Cardiac septum (tissue), 1 donor: ENCODE data around the gene CD79B. TPM values are rescaled to one million over a fixed set of nuclear protein-coding genes. Genes with fewer than 3 reads are reported as not detected.
"Not testable (repeated sequence)": the region's sequence is repeated elsewhere in the genome, so short reads cannot be mapped to it uniquely, and the experiment has no call there.

Experiments used
- DNase-seq: peaks from one replicate; pipeline ENCODE4 v3.0.0-alpha.2; 2020; ENCODE audit warnings: low spot score
- intact Hi-C: fragments of 100-400 bp; cut with DNase I; formaldehyde crosslinking; loops from one replicate; pipeline ENCODE4 v1.14.0; 2022
- total RNA-seq: library from RNA; stranded (reverse); fragmentation: NEBNext Ultra II Directional; extraction: Animal tissue kit (Norgen Biotek cat#: 25700); gene quantifications from one replicate; pipeline ENCODE4 v1.2.1, GENCODE V29; 2021
- donor health status: DM: no; HTN: no; CAD: no.

Gene CD79B
- total RNA-seq, 1 donor from 2014 or later = 2.7 TPM

- intact Hi-C loops = no loop called here
- DNase-seq = no peak
Observed at GRCh38 chr17:63937319-63937718, 5.2 kb upstream of the CD79B start.

GRCh38 chr17:63934183-63935112 lies 2.3 kb upstream of the CD79B start:
- DNase-seq = no peak

GRCh38 chr17:63933598-63933997 lies 1.5 kb upstream of the CD79B start:
- no peak for DNase-seq
- intact Hi-C loops = no loop called here

More at GRCh38 chr17:63934183-63935112, 2.3 kb upstream of the CD79B start:
- intact Hi-C loops = no loop called here

GRCh38 chr17:63932721-63933120 lies 590 bp upstream of the CD79B start:
- intact Hi-C loops = no loop called here
- no peak for DNase-seq

GRCh38 chr17:63930951-63931575 lies 1.1 kb downstream of the CD79B start:
- intact Hi-C loops = no loop called here
- DNase-seq = peak; percentile 85

GRCh38 chr17:63929860-63930766 lies 2.0 kb downstream of the CD79B start:
- DNase-seq = no peak
- intact Hi-C loops = loop anchor here (10.0 kb wide), 1 partner anchor 355 kb away; no protein-coding TSS in a partner anchor

- intact Hi-C loops = loop anchor here (10.0 kb wide), 1 partner anchor 356 kb away; no protein-coding TSS in a partner anchor
- no peak for DNase-seq
Observed at GRCh38 chr17:63928966-63929695, 3.0 kb downstream of the CD79B start.

GRCh38 chr17:63928172-63928666 lies 3.9 kb downstream of the CD79B start:
- DNase-seq = no peak
- intact Hi-C loops = loop anchor here (10.0 kb wide), 1 partner anchor 357 kb away; no protein-coding TSS in a partner anchor

GRCh38 chr17:63927464-63928171 lies 4.5 kb downstream of the CD79B start:
- DNase-seq = no peak
- intact Hi-C loops = loop anchor here (10.0 kb wide), 1 partner anchor 357 kb away; no protein-coding TSS in a partner anchor

- no peak for DNase-seq
- intact Hi-C loops = loop anchor here (10.0 kb wide), 1 partner anchor 359 kb away; no protein-coding TSS in a partner anchor
Observed at GRCh38 chr17:63926164-63926563, 6.0 kb downstream of the CD79B start.

- intact Hi-C loops = loop anchor here (10.0 kb wide), 1 partner anchor 359 kb away; no protein-coding TSS in a partner anchor
- DNase-seq = no peak
Observed at GRCh38 chr17:63925615-63926014, 6.5 kb downstream of the CD79B start.

- intact Hi-C loops = loop anchor here (10.0 kb wide), 1 partner anchor 362 kb away; no protein-coding TSS in a partner anchor
- DNase-seq = not testable (repeated sequence)
Observed at GRCh38 chr17:63922402-63922801, 9.7 kb downstream of the CD79B start.

- intact Hi-C loops = loop anchor here (10.0 kb wide), 1 partner anchor 364 kb away; no protein-coding TSS in a partner anchor
- not testable (repeated sequence) for DNase-seq
Observed at GRCh38 chr17:63920779-63921178, 11.4 kb downstream of the CD79B start.

GRCh38 chr17:63920050-63920449 lies 12.1 kb downstream of the CD79B start:
- intact Hi-C loops = loop anchor here (10.0 kb wide), 1 partner anchor 365 kb away; no protein-coding TSS in a partner anchor
- DNase-seq = not testable (repeated sequence)

GRCh38 chr17:63919311-63919723 lies 12.8 kb downstream of the CD79B start:
- DNase-seq = no peak
- intact Hi-C loops = loop anchor here (2.0 to 5.0 kb wide), 3 partner anchors 71 to 213 kb away; partner anchors contain the start of gene ERN1

- not testable (repeated sequence) for DNase-seq
- intact Hi-C loops = loop anchor here (2.0 to 5.0 kb wide), 3 partner anchors 72 to 213 kb away; partner anchors contain the start of gene ERN1
Observed at GRCh38 chr17:63918789-63919305, 13.3 kb downstream of the CD79B start, which contains the start of gene GH1. TSS of gene GH1 (minus strand) at chr17:63918839. CDS start at chr17:63918776, 63 bp downstream.

GRCh38 chr17:63918305-63918704 lies 13.8 kb downstream of the CD79B start:
- intact Hi-C loops = loop anchor here (2.0 to 5.0 kb wide), 3 partner anchors 72 to 214 kb away; partner anchors contain the start of gene ERN1

More at GRCh38 chr17:63918305-63918704, 13.8 kb downstream of the CD79B start:
- DNase-seq = no peak
